Neuronal stem cell (in vitro differentiated cells): ENCODE results near the gene SIL1.
A peak's percentile ranks its signal among the peaks of the same experiment; 100 is the strongest.

ENCODE experiments used
- DNase-seq: peaks from one replicate; pipeline ENCODE4 v3.0.0-alpha.2; 2013; ENCODE audit warnings: low spot score
- H2AFZ ChIP-seq: one replicate; pipeline ENCODE4 v1.6.1; 2013; ENCODE audit warnings: mild to moderate bottlenecking, low read length, inconsistent platforms
- H2AK5ac ChIP-seq: 2 replicates; pipeline ENCODE4 v1.6.1; 2013; ENCODE audit warnings: low read depth, mild to moderate bottlenecking, inconsistent platforms, low read length, moderate library complexity, mixed read lengths
- H2BK120ac ChIP-seq: 2 replicates; pipeline ENCODE4 v1.6.1; 2013; ENCODE audit warnings: low read depth, mild to moderate bottlenecking, inconsistent platforms, low read length, moderate library complexity, mixed read lengths
- H2BK12ac ChIP-seq: one replicate; pipeline ENCODE4 v1.6.1; 2013; ENCODE audit warnings: low read length, inconsistent platforms
- H2BK15ac ChIP-seq: 2 replicates; pipeline ENCODE4 v1.6.1; 2013; ENCODE audit warnings: mild to moderate bottlenecking, low read length, inconsistent platforms, mixed read lengths
- H2BK5ac ChIP-seq: one replicate; pipeline ENCODE4 v1.6.1; 2013; ENCODE audit warnings: inconsistent platforms, mild to moderate bottlenecking, low read length, moderate library complexity
- H3K14ac ChIP-seq: one replicate; pipeline ENCODE4 v1.6.1; 2013; ENCODE audit warnings: low read length, inconsistent platforms
- H3K18ac ChIP-seq: 2 replicates; pipeline ENCODE4 v1.6.1; 2013; ENCODE audit warnings: low read length, inconsistent platforms
- H3K23ac ChIP-seq: 2 replicates; pipeline ENCODE4 v1.6.1; 2013; ENCODE audit warnings: low read depth, mild to moderate bottlenecking, mixed read lengths, low read length, inconsistent platforms; ENCODE audit not compliant: poor library complexity
- H3K27ac ChIP-seq: replicated peaks from 3 replicates; pipeline ENCODE4 v1.5.1; 2013; ENCODE audit warnings: low read length, inconsistent platforms
- H3K27me3 ChIP-seq, 3 experiments: 2 replicates each; pipeline ENCODE4 v1.6.1; 2013; ENCODE audit warnings: low read length in 3 of 3, mild to moderate bottlenecking in 2 of 3, inconsistent platforms in 1 of 3, low read depth in 1 of 3, mixed read lengths in 1 of 3, moderate library complexity in 1 of 3; ENCODE audit not compliant: control insufficient read depth in 3 of 3, insufficient read depth in 3 of 3
- H3K36me3 ChIP-seq, 2 donors: replicated peaks in 1 of 2; 2 replicates each; pipeline ENCODE4 v1.6.1; 2013; ENCODE audit warnings: low read length in 2 of 2; ENCODE audit not compliant: control insufficient read depth in 2 of 2, insufficient read depth in 2 of 2
- H3K4ac ChIP-seq: 2 replicates; pipeline ENCODE4 v1.6.1; 2013; ENCODE audit warnings: inconsistent platforms, mild to moderate bottlenecking, low read length, moderate library complexity
- H3K4me1 ChIP-seq, 2 donors: 1 replicate in 1 of 2; 2 replicates in 1 of 2; pipeline ENCODE4 v1.6.1; 2013; ENCODE audit warnings: low read length in 2 of 2, low read depth in 1 of 2; ENCODE audit not compliant: control insufficient read depth in 2 of 2, insufficient read depth in 1 of 2
- H3K4me2 ChIP-seq: one replicate; pipeline ENCODE4 v1.6.1; 2013; ENCODE audit warnings: mild to moderate bottlenecking, low read length, inconsistent platforms; ENCODE audit not compliant: insufficient read depth, poor library complexity, severe bottlenecking
- H3K4me3 ChIP-seq, 2 donors: 2 replicates each; pipeline ENCODE4 v1.5.1; 2013; ENCODE audit warnings: low read length in 2 of 2, mild to moderate bottlenecking in 2 of 2, inconsistent platforms in 1 of 2, moderate library complexity in 1 of 2
- H3K79me1 ChIP-seq: one replicate; pipeline ENCODE4 v1.6.1; 2013; ENCODE audit warnings: low read depth, mild to moderate bottlenecking, inconsistent platforms, low read length, moderate library complexity
- H3K9ac ChIP-seq: one replicate; pipeline ENCODE4 v1.6.1; 2013; ENCODE audit warnings: mild to moderate bottlenecking, low read depth, low read length, inconsistent platforms; ENCODE audit not compliant: poor library complexity
- H3K9me3 ChIP-seq, 2 donors: replicated peaks in 1 of 2; 2 replicates each; pipeline versions ENCODE3 to v1.6.1; 2013; ENCODE audit warnings: low read length in 2 of 2, mild to moderate bottlenecking in 2 of 2, inconsistent platforms in 1 of 2, low read depth in 1 of 2, mixed read lengths in 1 of 2, moderate library complexity in 1 of 2; ENCODE audit not compliant: control insufficient read depth in 2 of 2, insufficient read depth in 1 of 2
- H4K8ac ChIP-seq: one replicate; pipeline ENCODE4 v1.6.1; 2013; ENCODE audit warnings: low read depth, mild to moderate bottlenecking, inconsistent platforms, low read length, moderate library complexity
- H4K91ac ChIP-seq: one replicate; pipeline ENCODE4 v1.6.1; 2013; ENCODE audit warnings: low read length, low read depth, mild to moderate bottlenecking, inconsistent platforms; ENCODE audit not compliant: poor library complexity
- WGBS, 2 donors: extraction: QIAGEN DNeasy Blood & Tissue Kit; methylation state at CpG; one replicate each; pipeline ENCODE4 v1.1.7; 2013; ENCODE audit warnings: missing lambda C conversion rate in 2 of 2, mixed read lengths in 1 of 2; ENCODE audit not compliant: insufficient read length in 2 of 2, insufficient replicate concordance in 1 of 2; ENCODE audit errors: extremely low coverage in 2 of 2; 5-methylcytosine and 5-hydroxymethylcytosine counted together

SIL1 gene

DNA sequence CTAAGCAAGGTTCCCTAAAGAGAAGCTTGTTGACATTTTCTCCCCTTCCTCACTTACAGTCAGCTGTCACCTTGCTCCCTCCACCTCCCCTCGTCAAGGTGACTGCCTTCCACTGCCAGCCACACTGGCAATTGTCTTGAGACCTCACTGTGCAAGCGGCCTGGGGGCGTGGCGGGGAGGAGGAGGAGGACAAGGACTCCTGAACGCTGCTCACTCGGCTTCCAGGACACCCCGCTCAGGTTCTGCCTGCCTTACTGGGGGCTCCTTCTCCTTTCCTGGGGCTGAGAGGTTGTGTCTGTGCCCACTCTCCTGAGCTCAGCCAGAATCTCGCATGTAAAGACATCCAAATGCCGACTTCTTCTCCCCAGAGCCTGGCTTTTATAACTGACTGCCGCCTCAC lies 262.7 kb downstream of the SIL1 start:
- Histone ChIP-seq H3K4ac (no peak overlapping the region), H3K36me3 (peaks cover 45 to 71% of the 10 kb centered on the region in 2 donors)
- no peak for DNase-seq

DNA sequence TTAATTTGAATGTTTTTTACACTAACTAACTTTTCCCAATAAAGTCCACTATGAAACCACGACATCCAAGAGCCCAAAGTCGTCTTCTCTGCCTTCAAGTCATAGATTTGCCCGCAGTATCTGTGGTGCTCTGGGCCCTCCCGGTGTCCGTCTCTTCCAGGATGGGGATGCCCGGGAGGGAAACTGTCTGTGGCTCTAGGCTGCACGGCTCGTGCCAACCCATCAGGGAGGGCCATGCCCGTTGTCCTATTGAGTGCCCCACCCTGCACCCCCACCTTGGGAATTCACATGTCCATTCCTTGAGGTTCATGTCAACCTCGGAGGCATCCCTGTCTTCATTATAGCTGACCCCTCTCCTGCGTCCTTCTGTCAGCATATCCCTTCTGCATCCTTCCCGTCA lies 263.2 kb downstream of the SIL1 start:
- H3K9me3 ChIP-seq = no peaks in the 10 kb centered on the region
- WGBS, 2 donors = no CpG with 5 or more reads among the region's 12 CpGs

More for the DNA sequence above, 262.7 kb downstream of the SIL1 start:
- H3K27ac ChIP-seq = no peak overlapping the region
- H2BK5ac ChIP-seq = no peak overlapping the region
- H3K18ac ChIP-seq = no peak overlapping the region
- no peaks in the 10 kb centered on the region for H3K9me3 ChIP-seq
- H2AK5ac ChIP-seq = no peak overlapping the region
- no peak overlapping the region for H3K4me3 ChIP-seq
- H3K4me1 ChIP-seq = peaks cover 0 to 5% of the 10 kb centered on the region in 2 donors
- no peak overlapping the region for H2AFZ ChIP-seq
- no peak overlapping the region for H4K8ac ChIP-seq
- no peak overlapping the region for H4K91ac ChIP-seq
- WGBS, 2 donors = no CpG with 5 or more reads among the region's 10 CpGs
- no peaks in the 10 kb centered on the region for H3K27me3 ChIP-seq
- H3K9ac ChIP-seq = peak overlapping the region; percentile 45
- no peak overlapping the region for H3K4me2 ChIP-seq
- no peak overlapping the region for H3K14ac ChIP-seq
- no peak overlapping the region for H2BK12ac ChIP-seq
- peak overlapping the region; percentile 65 for H3K23ac ChIP-seq
- no peak overlapping the region for H2BK120ac ChIP-seq
- H3K79me1 ChIP-seq = no peaks in the 10 kb centered on the region
- H2BK15ac ChIP-seq = no peak overlapping the region

DNA sequence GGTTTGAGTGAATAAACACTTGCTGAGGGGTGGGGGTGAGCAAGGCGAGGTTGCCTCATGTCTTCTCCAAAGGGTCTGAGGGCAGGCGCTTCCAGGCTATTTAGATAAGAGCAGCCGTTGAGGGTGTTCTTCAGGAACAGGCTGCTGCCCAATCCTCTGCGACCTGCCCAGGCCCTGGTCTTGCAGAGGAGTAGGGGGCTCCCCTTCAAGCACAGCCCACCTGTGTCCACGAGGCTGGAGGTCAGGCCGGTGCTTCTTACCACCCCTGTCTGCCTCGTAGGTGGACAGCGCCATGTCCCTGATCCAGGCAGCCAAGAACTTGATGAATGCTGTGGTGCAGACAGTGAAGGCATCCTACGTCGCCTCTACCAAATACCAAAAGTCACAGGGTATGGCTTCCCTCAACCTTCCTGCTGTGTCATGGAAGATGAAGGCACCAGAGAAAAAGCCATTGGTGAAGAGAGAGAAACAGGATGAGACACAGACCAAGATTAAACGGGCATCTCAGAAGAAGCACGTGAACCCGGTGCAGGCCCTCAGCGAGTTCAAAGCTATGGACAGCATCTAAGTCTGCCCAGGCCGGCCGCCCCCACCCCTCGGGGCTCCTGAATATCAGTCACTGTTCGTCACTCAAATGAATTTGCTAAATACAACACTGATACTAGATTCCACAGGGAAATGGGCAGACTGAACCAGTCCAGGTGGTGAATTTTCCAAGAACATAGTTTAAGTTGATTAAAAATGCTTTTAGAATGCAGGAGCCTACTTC lies 264.5 kb downstream of the SIL1 start:
- Histone ChIP-seq H3K23ac (no peak overlapping the region), H2AK5ac (no peak overlapping the region), H4K8ac (no peak overlapping the region), H3K14ac (no peak overlapping the region), H3K18ac (no peak overlapping the region), H3K27me3 (no peaks in the 10 kb centered on the region), H2AFZ (no peak overlapping the region), H3K4me1 (peaks cover 0 to 5% of the 10 kb centered on the region in 2 donors), H3K36me3 (peaks cover 55 to 89% of the 10 kb centered on the region in 2 donors), H2BK120ac (no peak overlapping the region), H3K4ac (no peak overlapping the region), H2BK15ac (no peak overlapping the region), H4K91ac (no peak overlapping the region), H2BK12ac (no peak overlapping the region), H3K27ac (no peak overlapping the region), H2BK5ac (no peak overlapping the region), H3K9me3 (no peaks in the 10 kb centered on the region), H3K79me1 (no peaks in the 10 kb centered on the region), H3K4me2 (no peak overlapping the region), H3K9ac (no peak overlapping the region), H3K4me3 (no peak overlapping the region)
- no peak for DNase-seq
- WGBS, 2 donors = no CpG with 5 or more reads among the region's 18 CpGs

More for the DNA sequence above, 263.2 kb downstream of the SIL1 start:
- no peak overlapping the region for H2BK15ac ChIP-seq
- no peak overlapping the region for H3K4me2 ChIP-seq
- H3K9ac ChIP-seq = no peak overlapping the region
- H3K36me3 ChIP-seq = peaks cover 49 to 76% of the 10 kb centered on the region in 2 donors
- H4K91ac ChIP-seq = no peak overlapping the region
- no peak overlapping the region for H2AFZ ChIP-seq
- no peak overlapping the region for H3K4ac ChIP-seq
- no peak overlapping the region for H3K23ac ChIP-seq
- no peak overlapping the region for H2BK12ac ChIP-seq
- H4K8ac ChIP-seq = no peak overlapping the region
- H2AK5ac ChIP-seq = no peak overlapping the region
- no peak overlapping the region for H3K18ac ChIP-seq
- no peak overlapping the region for H3K27ac ChIP-seq
- DNase-seq = no peak
- no peak overlapping the region for H2BK120ac ChIP-seq
- H2BK5ac ChIP-seq = no peak overlapping the region
- no peaks in the 10 kb centered on the region for H3K27me3 ChIP-seq
- no peak overlapping the region for H3K14ac ChIP-seq
- H3K79me1 ChIP-seq = no peaks in the 10 kb centered on the region
- H3K4me1 ChIP-seq = peaks cover 0 to 5% of the 10 kb centered on the region in 2 donors
- H3K4me3 ChIP-seq = no peak overlapping the region

DNA sequence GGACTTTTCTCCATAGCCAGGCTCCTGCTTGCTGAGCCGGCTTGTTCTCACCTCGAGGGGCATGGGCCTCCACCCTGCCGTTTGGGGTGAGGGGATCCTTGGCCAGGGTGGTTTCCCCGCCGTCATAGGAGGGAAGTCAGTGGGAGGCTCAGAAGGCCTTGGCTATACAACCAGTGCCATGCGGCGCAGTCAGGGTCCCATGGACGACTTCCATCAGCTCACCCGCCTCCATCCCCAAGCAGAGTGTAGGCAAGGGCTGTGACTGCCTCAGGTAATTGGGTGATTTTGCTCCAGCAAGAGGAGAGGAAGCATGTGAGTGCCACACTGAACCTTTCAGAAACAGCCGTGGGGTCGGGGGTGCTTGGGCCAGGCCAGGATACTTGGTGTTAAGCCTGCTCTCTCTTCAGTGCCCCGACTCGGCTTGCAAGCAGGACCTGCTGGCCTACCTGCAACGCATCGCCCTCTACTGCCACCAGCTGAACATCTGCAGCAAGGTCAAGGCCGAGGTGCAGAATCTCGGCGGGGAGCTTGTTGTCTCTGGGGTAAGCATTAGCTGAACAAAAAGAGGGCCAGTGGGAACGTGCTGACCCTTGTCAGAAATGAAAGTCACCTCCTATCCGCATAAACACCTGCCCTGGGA lies 265.9 kb downstream of the SIL1 start:
- no peaks in the 10 kb centered on the region for H3K27me3 ChIP-seq
- no peak overlapping the region for H4K91ac ChIP-seq
- no peak overlapping the region for H3K4ac ChIP-seq
- H2AFZ ChIP-seq = no peak overlapping the region
- H2BK120ac ChIP-seq = no peak overlapping the region
- no peak overlapping the region for H3K18ac ChIP-seq
- H2BK15ac ChIP-seq = no peak overlapping the region
- no peak overlapping the region for H2BK5ac ChIP-seq
- H3K4me1 ChIP-seq = peaks cover 0 to 2% of the 10 kb centered on the region in 2 donors
- no peaks in the 10 kb centered on the region for H3K79me1 ChIP-seq
- no peak overlapping the region for H2BK12ac ChIP-seq
- peak overlapping the region; percentile 56 for H3K23ac ChIP-seq
- no peak overlapping the region for H3K14ac ChIP-seq
- H3K27ac ChIP-seq = no peak overlapping the region
- H3K9me3 ChIP-seq = no peaks in the 10 kb centered on the region
- H3K9ac ChIP-seq = no peak overlapping the region
- WGBS, 2 donors = no CpG with 5 or more reads among the region's 20 CpGs
- no peak for DNase-seq
- H4K8ac ChIP-seq = no peak overlapping the region
- no peak overlapping the region for H2AK5ac ChIP-seq
- peaks cover 59 to 94% of the 10 kb centered on the region in 2 donors for H3K36me3 ChIP-seq
- peak overlapping the region in 1 of 2 donors; percentile 40 for H3K4me3 ChIP-seq
- no peak overlapping the region for H3K4me2 ChIP-seq
